AG04449 (cell line): ENCODE results near the gene KIAA1328.

Source experiments
- CTCF ChIA-PET: fragments of 350-600 bp; formaldehyde crosslinking; extraction: SDS; loops from one replicate; lab custom pipeline; 2021; ENCODE audit warnings: antibody characterized with exemption; lab: Yijun Ruan, JAX
- POLR2A ChIA-PET: fragments of 400-600, 350-600 bp; formaldehyde crosslinking; extraction: SDS; loops from one replicate; lab custom pipeline; 2020; ENCODE audit warnings: antibody characterized with exemption, inconsistent platforms; lab: Yijun Ruan, JAX
- DNase-seq: peaks from one replicate; pipeline ENCODE4 v3.0.0-alpha.2; 2010; ENCODE audit warnings: low read depth, low spot score
- H3K4me3 ChIP-seq: 2 replicates; pipeline ENCODE4 v1.5.1; 2011; ENCODE audit warnings: low read depth, mild to moderate bottlenecking, control low read depth, low read length
- CTCF ChIP-seq: IDR thresholded peaks from one replicate; pipeline ENCODE4 v1.5.1; 2011; ENCODE audit warnings: mild to moderate bottlenecking, moderate library complexity, low read length, control low read depth, inconsistent platforms; ENCODE audit not compliant: insufficient read depth; ENCODE audit errors: missing control alignments

The KIAA1328 gene

DNA sequence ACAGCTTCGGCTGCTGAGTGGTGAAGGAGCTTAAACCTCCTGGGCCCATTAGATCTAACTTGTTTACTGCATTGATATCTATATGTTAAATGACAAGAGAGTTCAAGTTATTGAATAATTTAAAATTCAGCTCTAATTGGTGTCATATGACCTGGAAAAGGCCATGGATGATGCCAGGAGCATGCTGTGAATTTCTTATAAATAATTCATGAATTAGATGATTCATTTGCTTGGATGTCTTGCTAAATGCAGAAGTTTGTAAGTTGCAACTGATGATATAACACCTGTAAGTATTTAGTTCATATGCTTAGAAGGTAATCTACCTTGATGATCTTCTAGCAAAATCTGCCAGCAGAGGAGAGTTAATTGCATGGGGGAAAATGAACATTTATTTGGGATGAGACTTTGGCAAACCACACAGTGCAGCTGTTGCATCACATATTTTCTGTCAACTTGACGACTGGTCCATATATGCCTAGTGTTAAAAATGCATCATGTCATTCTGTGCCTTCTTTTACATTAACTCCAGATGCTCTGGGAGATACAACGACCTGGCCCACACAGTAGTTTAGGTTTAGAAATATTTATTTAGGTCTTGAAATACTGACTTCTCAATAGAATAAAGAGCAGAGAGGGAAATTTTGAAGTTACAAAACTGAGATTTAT is 226.3 kb downstream of the KIAA1328 start:
- no peak for TF ChIP-seq CTCF
- no peak for DNase-seq
- no peak overlapping the region for H3K4me3 ChIP-seq
- ChIA-PET CTCF (interaction anchor here (1.0 kb wide), 1 partner anchor 9 kb away, joined by 3 read pairs; no protein-coding TSS in a partner anchor), POLR2A (no interaction called here)

- TF ChIP-seq CTCF: no peak
- no peak overlapping the region for H3K4me3 ChIP-seq
- CTCF ChIA-PET: interaction anchor here (1.3 kb wide), 1 partner anchor 9 kb away, joined by 3 read pairs; no protein-coding TSS in a partner anchor
- POLR2A ChIA-PET: no interaction called here
- DNase-seq: no peak
These were observed 235.3 kb downstream of the KIAA1328 start for GRCh38 chr18:37064187-37064586.

GRCh38 chr18:37065254-37065653 is 236.3 kb downstream of the KIAA1328 start:
- DNase-seq: no peak
- no peak for TF ChIP-seq CTCF
- CTCF ChIA-PET: interaction anchor here (1.2 kb wide), 1 partner anchor 46 kb away, joined by 3 read pairs; no protein-coding TSS in a partner anchor

DNA sequence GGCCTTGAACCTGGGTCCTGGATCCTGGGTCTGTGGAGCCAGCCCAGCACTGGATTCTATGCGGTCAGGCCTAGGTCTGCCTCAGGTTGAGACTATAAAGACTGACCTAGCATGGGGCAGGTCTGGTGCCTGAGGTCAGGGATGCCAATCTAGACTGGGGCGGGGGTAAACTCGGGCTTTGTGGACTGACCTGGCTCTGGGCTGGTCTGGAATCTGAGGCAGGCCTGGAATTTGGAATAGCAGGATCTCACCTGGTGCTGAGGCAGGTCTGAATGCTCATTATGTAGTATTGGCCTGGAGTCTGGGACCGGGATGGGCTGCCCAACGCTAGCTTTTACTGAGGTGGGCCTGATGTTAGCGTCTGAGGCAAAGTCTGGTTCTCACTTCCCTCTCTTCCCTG is 256.0 kb downstream of the KIAA1328 start:
- CTCF ChIA-PET: no interaction called here
- TF ChIP-seq CTCF: no peak
- POLR2A ChIA-PET: no interaction called here
- H3K4me3 ChIP-seq: no peak overlapping the region
- no peak for DNase-seq

More at GRCh38 chr18:37065254-37065653, 236.3 kb downstream of the KIAA1328 start:
- no peak overlapping the region for H3K4me3 ChIP-seq
- POLR2A ChIA-PET: no interaction called here

DNA sequence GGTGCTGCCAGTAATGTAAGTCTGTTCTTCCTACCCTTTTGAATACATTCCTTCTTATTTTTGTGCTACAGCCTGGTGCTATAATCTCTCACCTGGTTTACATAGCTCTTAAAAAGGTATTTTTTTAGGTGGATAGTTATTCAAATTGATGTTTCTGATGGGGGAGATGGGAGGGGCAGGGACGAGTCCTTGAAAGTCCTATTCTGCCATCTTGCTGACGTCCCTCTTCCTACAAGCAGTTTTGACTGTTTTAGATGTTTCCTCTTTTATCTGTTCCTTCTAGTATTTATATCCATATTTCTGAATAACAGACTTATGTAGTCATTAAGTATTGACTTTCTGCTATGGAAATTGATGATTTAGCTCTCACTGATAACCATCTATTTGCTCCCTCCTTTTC is 256.4 kb downstream of the KIAA1328 start:
- H3K4me3 ChIP-seq: no peak overlapping the region
- POLR2A ChIA-PET: no interaction called here
- CTCF ChIA-PET: no interaction called here
- no peak for TF ChIP-seq CTCF
- no peak for DNase-seq

GRCh38 chr18:37107748-37108522 is 279.0 kb downstream of the KIAA1328 start:
- no peak for DNase-seq
- H3K4me3 ChIP-seq: no peak overlapping the region
- POLR2A ChIA-PET: no interaction called here
- CTCF ChIA-PET: no interaction called here
- no peak for TF ChIP-seq CTCF
